CD4-positive, alpha-beta T cell treated with Interleukin-4 for 1 hour (primary cell): ENCODE measurements around the gene AGK.
"Not testable (repeated sequence)": the region's sequence is repeated elsewhere in the genome, so short reads cannot be mapped to it uniquely, and the experiment has no call there.

ENCODE experiments used
- DNase-seq, 2 donors: peaks; one replicate each; pipeline ENCODE4 v3.0.0-alpha.2; 2020 to 2022

AGK gene

GRCh38 chr7:141588912-141589311, 37.7 kb downstream of the AGK start:
- no peak for DNase-seq

- DNase-seq = no peak
Measured at GRCh38 chr7:141590071-141590470, 38.9 kb downstream of the AGK start.

- peak in 1 of 2 donors; percentile 22 for DNase-seq
Measured at GRCh38 chr7:141590666-141591065, 39.5 kb downstream of the AGK start.

- no peak for DNase-seq
Measured at GRCh38 chr7:141593134-141593533, 41.9 kb downstream of the AGK start.

- no peak for DNase-seq
Measured at GRCh38 chr7:141597966-141598365, 46.8 kb downstream of the AGK start.

GRCh38 chr7:141598408-141598807, 47.2 kb downstream of the AGK start:
- DNase-seq = no peak

- DNase-seq = no peak
Measured at GRCh38 chr7:141600168-141601006, 49.2 kb downstream of the AGK start.

- DNase-seq = no peak
Measured at GRCh38 chr7:141609576-141609975, 58.4 kb downstream of the AGK start.

GRCh38 chr7:141610671-141611070, 59.5 kb downstream of the AGK start:
- DNase-seq = no peak

GRCh38 chr7:141612861-141613260, 61.7 kb downstream of the AGK start:
- no peak for DNase-seq

- DNase-seq = no peak
Measured at GRCh38 chr7:141617280-141617679, 66.1 kb downstream of the AGK start.

- no peak for DNase-seq
Measured at GRCh38 chr7:141619745-141620144, 68.5 kb downstream of the AGK start.

- DNase-seq = no peak
Measured at GRCh38 chr7:141624763-141625162, 73.6 kb downstream of the AGK start.

GRCh38 chr7:141630621-141631020, 79.4 kb downstream of the AGK start:
- DNase-seq = no peak

GRCh38 chr7:141631525-141631924, 80.3 kb downstream of the AGK start:
- no peak for DNase-seq

- DNase-seq = no peak
Measured at GRCh38 chr7:141634065-141634464, 82.9 kb downstream of the AGK start.

- DNase-seq = no peak
Measured at GRCh38 chr7:141636053-141636452, 84.8 kb downstream of the AGK start.

- DNase-seq = no peak
Measured at GRCh38 chr7:141640239-141640840, 89.1 kb downstream of the AGK start.

GRCh38 chr7:141641876-141642275, 90.7 kb downstream of the AGK start:
- no peak for DNase-seq

- DNase-seq = no peak
Measured at GRCh38 chr7:141645188-141645587, 94.0 kb downstream of the AGK start.

GRCh38 chr7:141646826-141647480, 95.7 kb downstream of the AGK start:
- no peak for DNase-seq

- not testable (repeated sequence) for DNase-seq
Measured at GRCh38 chr7:141647701-141648100, 96.5 kb downstream of the AGK start.

GRCh38 chr7:141648276-141649114, 97.3 kb downstream of the AGK start:
- DNase-seq = no peak
